ENCODE data around the gene GRM8.

GRM8 gene

GRCh38 chr7:126535176-126535575 is 717.6 kb downstream of the GRM8 start:
- in situ Hi-C loops (cut with MboI; ENCODE audit: low pct_unique_long_range_greater_than_20kb, low sequenced_read_pairs, unreplicated experiment): no loop called here
- DNase-seq (ENCODE audit: low spot score): no peak
- no peak for TF ChIP-seq CTCF (IDR thresholded peaks at IDR 0.05; ENCODE audit: extremely low read depth, insufficient read depth, missing control alignments)

- no peak for DNase-seq (ENCODE audit: low spot score)
- in situ Hi-C loops (cut with MboI; ENCODE audit: low pct_unique_long_range_greater_than_20kb, low sequenced_read_pairs, unreplicated experiment): no loop called here
- TF ChIP-seq CTCF (IDR thresholded peaks at IDR 0.05; ENCODE audit: extremely low read depth, insufficient read depth, missing control alignments): no peak
These were observed 719.0 kb downstream of the GRM8 start for GRCh38 chr7:126533715-126534114.

GRCh38 chr7:126529833-126530232 is 722.9 kb downstream of the GRM8 start:
- in situ Hi-C loops (cut with MboI; ENCODE audit: low pct_unique_long_range_greater_than_20kb, low sequenced_read_pairs, unreplicated experiment): no loop called here
- no peak for DNase-seq (ENCODE audit: low spot score)
- TF ChIP-seq CTCF (IDR thresholded peaks at IDR 0.05; ENCODE audit: extremely low read depth, insufficient read depth, missing control alignments): no peak

GRCh38 chr7:126529254-126529653 is 723.5 kb downstream of the GRM8 start:
- DNase-seq (ENCODE audit: low spot score): no peak
- in situ Hi-C loops (cut with MboI; ENCODE audit: low pct_unique_long_range_greater_than_20kb, low sequenced_read_pairs, unreplicated experiment): no loop called here
- TF ChIP-seq CTCF (IDR thresholded peaks at IDR 0.05; ENCODE audit: extremely low read depth, insufficient read depth, missing control alignments): no peak

- no peak for DNase-seq (ENCODE audit: low spot score)
- in situ Hi-C loops (cut with MboI; ENCODE audit: low pct_unique_long_range_greater_than_20kb, low sequenced_read_pairs, unreplicated experiment): no loop called here
- no peak for TF ChIP-seq CTCF (IDR thresholded peaks at IDR 0.05; ENCODE audit: extremely low read depth, insufficient read depth, missing control alignments)
These were observed 726.8 kb downstream of the GRM8 start for GRCh38 chr7:126525906-126526305.

- in situ Hi-C loops (cut with MboI; ENCODE audit: low pct_unique_long_range_greater_than_20kb, low sequenced_read_pairs, unreplicated experiment): no loop called here
- TF ChIP-seq CTCF (IDR thresholded peaks at IDR 0.05; ENCODE audit: extremely low read depth, insufficient read depth, missing control alignments): no peak
These were observed 727.8 kb downstream of the GRM8 start for GRCh38 chr7:126524967-126525366.

GRCh38 chr7:126511046-126511445 is 741.7 kb downstream of the GRM8 start:
- DNase-seq (ENCODE audit: low spot score): no peak
- in situ Hi-C loops (cut with MboI; ENCODE audit: low pct_unique_long_range_greater_than_20kb, low sequenced_read_pairs, unreplicated experiment): no loop called here
- TF ChIP-seq CTCF (IDR thresholded peaks at IDR 0.05; ENCODE audit: extremely low read depth, insufficient read depth, missing control alignments): no peak

More at GRCh38 chr7:126524967-126525366, 727.8 kb downstream of the GRM8 start:
- no peak for DNase-seq (ENCODE audit: low spot score)
